HEK293T (cell line): Measurements from ENCODE around the gene HPS6.

ENCODE experiments used
- BHLHE40 ChIP-seq: fragments of 450-650 bp; IDR thresholded peaks from 2 replicates; pipeline ENCODE4 v1.6.1; 2016; ENCODE audit warnings: mild to moderate bottlenecking, moderate library complexity, borderline replicate concordance
- NFRKB ChIP-seq: fragments of 450-650 bp; IDR thresholded peaks from 2 replicates; pipeline ENCODE4 v1.6.1; 2016; ENCODE audit warnings: mild to moderate bottlenecking, moderate library complexity

- TF ChIP-seq BHLHE40 (no peak), NFRKB (no peak)
Observed at GRCh38 chr10:102068216-102068615, 3.1 kb downstream of the HPS6 start.
